Measurements from ENCODE around the gene ZNF451. TPM values are rescaled to one million over a fixed set of nuclear protein-coding genes. Genes with fewer than 3 reads are reported as not detected.

The ZNF451 gene
- total and polyA plus RNA-seq, 2 donors (not counting 3 experiments of a cell fraction or from before 2014, with no cell fraction given) = 9.9 to 64.4 TPM

- BruUV-seq (replicated peaks) = no TSS peak
- Histone ChIP-seq H3K9me1 (replicated peaks; ENCODE audit: control insufficient read depth, extremely low read depth, insufficient read depth, low read length) (no peaks in the 10 kb centered on the region), H3K9ac (replicated peaks; ENCODE audit: extremely low read depth, insufficient read depth, low read length) (no peak overlapping the region), H2AFZ (ENCODE audit: low read depth, low read length) (no peak overlapping the region), H3K4me1 (ENCODE audit: control insufficient read depth, extremely low read depth, insufficient read depth, low read length) (peaks cover 3% of the 10 kb centered on the region), H3K27ac (ENCODE audit: insufficient read depth, low read depth, low read length) (no peak overlapping the region), H3K9me3 (replicated peaks; ENCODE audit: control insufficient read depth, insufficient read depth, low read length) (no peaks in the 10 kb centered on the region), H3K36me3 (ENCODE audit: control insufficient read depth in 2 of 2, extremely low read depth in 1 of 2, insufficient read depth in 2 of 2, low read length in 2 of 2) (no peaks in the 10 kb centered on the region), H4K20me1 (replicated peaks; ENCODE audit: control insufficient read depth, extremely low read depth, insufficient read depth, low read length) (no peaks in the 10 kb centered on the region), H3K4me3 (replicated peaks in 1 of 3; ENCODE audit: insufficient read depth in 1 of 3, low read depth in 1 of 3, low read length in 3 of 3) (no peak overlapping the region), H3K27me3 (ENCODE audit: control insufficient read depth in 2 of 2, insufficient read depth in 2 of 2, low read length in 2 of 2) (no peaks in the 10 kb centered on the region), H3K4me2 (ENCODE audit: insufficient read depth, low read length) (no peak overlapping the region), H3K79me2 (ENCODE audit: control insufficient read depth, insufficient read depth, low read length) (peaks cover 45% of the 10 kb centered on the region)
- FAIRE-seq = no peak
- CTCF ChIA-PET = no interaction called here
- no peak for DNase-seq (ENCODE audit: low read depth, low spot score)
- TF ChIP-seq GATA2 (IDR thresholded peaks at IDR 0.05; ENCODE audit: insufficient read depth, insufficient read length, low read depth, low read length) (no peak), POLR2A (IDR thresholded peaks at IDR 0.05; ENCODE audit: low read depth, low read length) (no peak), MYC (IDR thresholded peaks at IDR 0.05; ENCODE audit: low read depth, low read length) (no peak), EZH2 (IDR thresholded peaks at IDR 0.05; ENCODE audit: borderline replicate concordance, low read depth, low read length, severe bottlenecking) (no peak), POLR2AphosphoS5 (IDR thresholded peaks at IDR 0.05; ENCODE audit: insufficient read depth, low read depth, low read length) (no peak), FOS (IDR thresholded peaks at IDR 0.05; ENCODE audit: borderline replicate concordance, insufficient read depth, low read length) (no peak), JUN (IDR thresholded peaks at IDR 0.05; ENCODE audit: borderline replicate concordance, insufficient read depth, insufficient read length, low read depth) (no peak)
- TF ChIP-seq, protein P1, sequence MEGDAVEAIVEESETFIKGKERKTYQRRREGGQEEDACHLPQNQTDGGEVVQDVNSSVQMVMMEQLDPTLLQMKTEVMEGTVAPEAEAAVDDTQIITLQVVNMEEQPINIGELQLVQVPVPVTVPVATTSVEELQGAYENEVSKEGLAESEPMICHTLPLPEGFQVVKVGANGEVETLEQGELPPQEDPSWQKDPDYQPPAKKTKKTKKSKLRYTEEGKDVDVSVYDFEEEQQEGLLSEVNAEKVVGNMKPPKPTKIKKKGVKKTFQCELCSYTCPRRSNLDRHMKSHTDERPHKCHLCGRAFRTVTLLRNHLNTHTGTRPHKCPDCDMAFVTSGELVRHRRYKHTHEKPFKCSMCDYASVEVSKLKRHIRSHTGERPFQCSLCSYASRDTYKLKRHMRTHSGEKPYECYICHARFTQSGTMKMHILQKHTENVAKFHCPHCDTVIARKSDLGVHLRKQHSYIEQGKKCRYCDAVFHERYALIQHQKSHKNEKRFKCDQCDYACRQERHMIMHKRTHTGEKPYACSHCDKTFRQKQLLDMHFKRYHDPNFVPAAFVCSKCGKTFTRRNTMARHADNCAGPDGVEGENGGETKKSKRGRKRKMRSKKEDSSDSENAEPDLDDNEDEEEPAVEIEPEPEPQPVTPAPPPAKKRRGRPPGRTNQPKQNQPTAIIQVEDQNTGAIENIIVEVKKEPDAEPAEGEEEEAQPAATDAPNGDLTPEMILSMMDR (IDR thresholded peaks at IDR 0.05; ENCODE audit: extremely low read depth in 1 of 2, insufficient read depth in 1 of 2, low read depth in 1 of 2, low read length in 2 of 2) = no peak
- TF ChIP-seq, protein P2, sequence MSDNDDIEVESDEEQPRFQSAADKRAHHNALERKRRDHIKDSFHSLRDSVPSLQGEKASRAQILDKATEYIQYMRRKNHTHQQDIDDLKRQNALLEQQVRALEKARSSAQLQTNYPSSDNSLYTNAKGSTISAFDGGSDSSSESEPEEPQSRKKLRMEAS (IDR thresholded peaks at IDR 0.05; ENCODE audit: insufficient read depth, insufficient read length) = no peak
- dilution Hi-C loops (cut with MboI; ENCODE audit: extremely low pct_ligation_motif_present, low sequenced_read_pairs) = no loop called here
- intact Hi-C loops (cut with micrococcal nuclease) = no loop called here
- POLR2A ChIA-PET = no interaction called here
These were observed 125.3 kb downstream of the ZNF451 start for GRCh38 chr6:57215260-57215659.
